SJCRH30 (cell line): ENCODE measurements around the gene KAT2B. TPM values are rescaled to one million over a fixed set of nuclear protein-coding genes. Genes with fewer than 3 reads are reported as not detected.

ENCODE experiments used
- DNase-seq, 2 experiments: peaks; one replicate each; pipeline ENCODE4 v3.0.0-alpha.2; 2015 to 2020
- H3K27ac ChIP-seq: fragments of 250-450 bp; sonication (Bioruptor Pico); 2 replicates; pipeline ENCODE4 v1.5.1; 2020; ENCODE audit warnings: mild to moderate bottlenecking, moderate library complexity
- H3K27me3 ChIP-seq: fragments of 250-450 bp; sonication (Bioruptor Pico); 2 replicates; pipeline ENCODE4 v1.5.1; 2020; ENCODE audit warnings: mild to moderate bottlenecking, moderate library complexity
- H3K36me3 ChIP-seq: fragments of 250-450 bp; sonication (Bioruptor Pico); 2 replicates; pipeline ENCODE4 v1.5.1; 2020; ENCODE audit warnings: mild to moderate bottlenecking, moderate library complexity
- H3K4me1 ChIP-seq: fragments of 250-450 bp; sonication (Bioruptor Pico); 2 replicates; pipeline ENCODE4 v1.5.1; 2020; ENCODE audit warnings: mild to moderate bottlenecking, moderate library complexity
- H3K4me3 ChIP-seq: fragments of 250-450 bp; sonication (Bioruptor Pico); 2 replicates; pipeline ENCODE4 v1.5.1; 2020; ENCODE audit warnings: mild to moderate bottlenecking, moderate library complexity
- H3K9me3 ChIP-seq: fragments of 250-450 bp; sonication (Bioruptor Pico); replicated peaks from 2 replicates; pipeline ENCODE4 v1.5.1; 2020; ENCODE audit warnings: mild to moderate bottlenecking, moderate library complexity
- total RNA-seq: library from RNA; depleted of rRNA; stranded (reverse); fragments of >200 nt; shearing (Covaris generic); gene quantifications from 2 replicates; pipeline ENCODE4 v1.2.3, GENCODE V29; 2014

KAT2B gene
- total RNA-seq, 1 experiment from 2014 or later = 5.3 TPM

DNA sequence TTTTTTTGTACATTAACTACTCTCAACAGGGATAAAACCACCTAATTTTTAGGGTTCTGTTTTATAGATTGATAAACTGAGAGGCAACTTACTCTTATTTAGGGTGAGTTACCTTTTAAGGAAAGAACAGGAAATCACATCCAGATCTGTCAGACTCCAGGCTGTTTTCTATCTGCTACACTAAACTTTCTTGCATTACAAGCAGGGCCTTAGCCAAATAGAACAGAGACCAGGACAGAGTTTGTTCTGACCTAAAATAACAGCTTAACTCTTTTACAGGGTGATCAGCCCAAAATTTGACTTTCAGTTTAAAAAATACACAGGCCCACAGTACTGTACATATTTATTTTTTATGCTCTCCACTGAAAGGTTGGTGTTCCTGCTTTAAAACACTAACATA, 107.1 kb downstream of the KAT2B start:
- peaks cover 16% of the 10 kb centered on the region for H3K4me1 ChIP-seq
- no peaks in the 10 kb centered on the region for H3K9me3 ChIP-seq
- DNase-seq = no peak
- no peaks in the 10 kb centered on the region for H3K36me3 ChIP-seq
- H3K27ac ChIP-seq = no peak overlapping the region
- no peak overlapping the region for H3K4me3 ChIP-seq
- no peaks in the 10 kb centered on the region for H3K27me3 ChIP-seq

GRCh38 chr3:20148466-20148865, 108.2 kb downstream of the KAT2B start:
- peak; percentile 50 to 70 for DNase-seq
- Histone ChIP-seq H3K36me3 (peaks cover 2% of the 10 kb centered on the region; the same call in 1 of the 2 replicates), H3K27me3 (no peaks in the 10 kb centered on the region), H3K9me3 (no peaks in the 10 kb centered on the region), H3K27ac (peak overlapping the region; percentile 28), H3K4me3 (no peak overlapping the region), H3K4me1 (peaks cover 8% of the 10 kb centered on the region)

- Histone ChIP-seq H3K4me1 (no peaks in the 10 kb centered on the region), H3K27me3 (no peaks in the 10 kb centered on the region), H3K36me3 (peaks cover 6% of the 10 kb centered on the region), H3K9me3 (no peaks in the 10 kb centered on the region), H3K27ac (no peak overlapping the region), H3K4me3 (no peak overlapping the region)
- no peak for DNase-seq
Measured at GRCh38 chr3:20154078-20154477, 113.8 kb downstream of the KAT2B start.

DNA sequence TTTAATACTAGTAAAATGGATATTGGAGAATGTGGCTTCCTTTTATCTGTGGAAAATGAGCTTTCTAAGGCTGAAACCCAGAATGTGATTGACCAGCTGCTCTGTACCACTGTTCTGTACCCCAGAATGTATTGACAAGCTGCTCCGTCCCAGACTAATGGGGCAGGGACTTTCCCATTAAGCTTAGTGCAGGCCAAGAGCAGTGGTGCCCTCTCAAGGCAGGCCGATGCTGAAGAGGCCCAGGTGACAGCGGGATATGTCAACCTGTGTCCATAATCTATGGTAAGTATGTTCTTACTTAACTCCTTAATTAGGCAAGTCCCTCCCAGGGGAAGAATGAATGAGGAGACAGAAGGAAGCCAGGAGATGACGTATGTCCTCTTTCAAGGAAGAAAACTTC, 114.7 kb downstream of the KAT2B start:
- no peaks in the 10 kb centered on the region for H3K27me3 ChIP-seq
- H3K27ac ChIP-seq = no peak overlapping the region
- no peak for DNase-seq
- peaks cover 6% of the 10 kb centered on the region for H3K36me3 ChIP-seq
- H3K9me3 ChIP-seq = no peaks in the 10 kb centered on the region
- H3K4me1 ChIP-seq = no peaks in the 10 kb centered on the region
- no peak overlapping the region for H3K4me3 ChIP-seq

GRCh38 chr3:20160230-20160629, 120.0 kb downstream of the KAT2B start:
- no peak for DNase-seq
- no peaks in the 10 kb centered on the region for H3K27me3 ChIP-seq
- no peak overlapping the region for H3K4me3 ChIP-seq
- no peaks in the 10 kb centered on the region for H3K4me1 ChIP-seq
- peaks cover 12% of the 10 kb centered on the region for H3K36me3 ChIP-seq
- H3K9me3 ChIP-seq = no peaks in the 10 kb centered on the region
- no peak overlapping the region for H3K27ac ChIP-seq

- no peaks in the 10 kb centered on the region for H3K27me3 ChIP-seq
- no peak for DNase-seq
- H3K27ac ChIP-seq = no peak overlapping the region
- no peaks in the 10 kb centered on the region for H3K9me3 ChIP-seq
- H3K4me3 ChIP-seq = no peak overlapping the region
- no peaks in the 10 kb centered on the region for H3K4me1 ChIP-seq
- peaks cover 12% of the 10 kb centered on the region for H3K36me3 ChIP-seq
Measured at GRCh38 chr3:20161714-20162113, 121.5 kb downstream of the KAT2B start.

- Histone ChIP-seq H3K4me3 (no peak overlapping the region), H3K27ac (no peak overlapping the region), H3K4me1 (no peaks in the 10 kb centered on the region), H3K27me3 (no peaks in the 10 kb centered on the region), H3K9me3 (no peaks in the 10 kb centered on the region), H3K36me3 (peaks cover 16% of the 10 kb centered on the region)
- DNase-seq = no peak
Measured at GRCh38 chr3:20173844-20174410, 133.7 kb downstream of the KAT2B start.

DNA sequence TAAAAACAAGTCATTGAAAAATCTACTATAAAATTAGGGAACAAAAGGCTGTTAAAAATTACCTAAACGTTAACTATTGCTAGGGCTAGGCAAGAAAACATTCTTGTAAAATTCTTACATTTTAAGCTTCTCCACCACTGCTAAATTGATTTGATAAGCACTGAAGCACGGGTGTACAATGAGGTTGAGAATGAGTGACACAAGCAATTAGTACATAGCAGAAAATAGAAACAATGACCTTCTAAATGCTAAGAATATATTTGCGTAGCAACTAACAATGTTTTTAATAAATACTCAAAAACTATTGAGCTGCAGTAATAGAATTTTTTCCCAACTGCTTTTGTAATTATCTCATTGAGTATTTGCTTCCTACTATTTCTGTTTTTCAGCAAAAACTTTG, 141.0 kb downstream of the KAT2B start:
- Histone ChIP-seq H3K4me1 (no peaks in the 10 kb centered on the region), H3K36me3 (peaks cover 17% of the 10 kb centered on the region), H3K27me3 (no peaks in the 10 kb centered on the region), H3K9me3 (no peaks in the 10 kb centered on the region), H3K27ac (no peak overlapping the region), H3K4me3 (no peak overlapping the region)
- no peak for DNase-seq

- no peaks in the 10 kb centered on the region for H3K27me3 ChIP-seq
- H3K27ac ChIP-seq = no peak overlapping the region
- H3K9me3 ChIP-seq = no peaks in the 10 kb centered on the region
- H3K36me3 ChIP-seq = peaks cover 15% of the 10 kb centered on the region
- DNase-seq = no peak
- no peak overlapping the region for H3K4me3 ChIP-seq
- H3K4me1 ChIP-seq = no peaks in the 10 kb centered on the region
Measured at GRCh38 chr3:20182206-20182605, 142.0 kb downstream of the KAT2B start.

- peak overlapping the region; percentile 89 for H3K27ac ChIP-seq
- no peaks in the 10 kb centered on the region for H3K27me3 ChIP-seq
- H3K9me3 ChIP-seq = no peaks in the 10 kb centered on the region
- H3K4me1 ChIP-seq = no peaks in the 10 kb centered on the region
- H3K36me3 ChIP-seq = peaks cover 8% of the 10 kb centered on the region; the same call in 1 of the 2 replicates
- DNase-seq = peak; percentile 4 to 22
- peak overlapping the region; percentile 77 for H3K4me3 ChIP-seq
Measured at GRCh38 chr3:20185331-20185678, 145.1 kb downstream of the KAT2B start.

DNA sequence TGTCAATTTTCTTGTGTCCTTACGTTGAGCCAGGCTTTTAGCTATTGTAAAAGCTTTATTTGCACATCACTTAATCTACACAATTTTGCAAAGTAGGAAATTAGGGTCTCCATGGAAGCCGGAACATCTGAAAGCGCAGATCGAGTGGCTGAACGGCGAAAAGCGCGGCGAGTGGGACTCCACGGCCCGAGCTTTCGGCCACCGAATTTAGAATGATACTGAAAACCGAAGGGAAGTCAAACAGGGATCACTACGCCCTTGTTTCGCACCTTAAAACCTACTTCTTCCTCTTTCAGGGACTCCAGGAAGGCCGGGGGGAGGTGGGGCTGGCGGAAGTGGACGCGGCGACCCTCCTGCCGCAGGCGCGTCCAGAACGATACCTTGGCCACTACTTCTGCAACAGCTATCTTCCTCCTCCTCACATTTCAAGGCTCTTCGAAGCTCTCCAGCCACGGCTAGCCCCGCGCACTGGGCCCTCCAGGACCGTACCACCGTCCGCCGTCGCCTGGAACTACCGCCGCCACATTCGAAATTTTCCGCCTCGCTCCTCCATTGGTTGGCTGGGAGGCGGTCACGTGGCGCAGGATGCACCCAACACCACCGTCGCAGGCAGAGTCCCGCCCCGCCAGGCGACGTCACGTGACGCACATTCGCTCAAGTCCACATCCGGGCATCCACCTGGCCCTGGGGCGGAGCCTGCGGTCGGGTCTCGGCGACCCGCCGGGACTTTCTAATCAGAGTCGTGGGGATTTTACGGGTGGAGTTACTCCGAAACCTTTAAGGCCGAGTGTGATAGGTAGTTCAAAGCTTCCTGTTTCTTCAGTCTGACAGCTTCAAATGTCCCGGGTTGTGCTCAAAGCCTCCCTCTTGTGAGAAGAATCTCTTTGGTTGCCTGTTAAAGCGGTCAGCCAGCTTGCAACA, 145.7 kb downstream of the KAT2B start, which contains the start of gene SGO1:
TSS of gene SGO1 (minus strand) at position 528 of the 921 bp plus-strand sequence. CDS start 2,179 bp downstream, outside the sequence.
- no peaks in the 10 kb centered on the region for H3K4me1 ChIP-seq
- peaks cover 8% of the 10 kb centered on the region; the same call in 1 of the 2 replicates for H3K36me3 ChIP-seq
- no peaks in the 10 kb centered on the region for H3K27me3 ChIP-seq
- no peaks in the 10 kb centered on the region for H3K9me3 ChIP-seq
- H3K27ac ChIP-seq = peak within 1 kb of the TSS; percentile 89
- DNase-seq = peak; percentile 91 to 93
- H3K4me3 ChIP-seq = peak within 1 kb of the TSS; percentile 77

GRCh38 chr3:20186600-20187004, 146.4 kb downstream of the KAT2B start:
- Histone ChIP-seq H3K4me3 (peak overlapping the region; percentile 77), H3K4me1 (no peaks in the 10 kb centered on the region), H3K27me3 (no peaks in the 10 kb centered on the region), H3K36me3 (peaks cover 8% of the 10 kb centered on the region; the same call in 1 of the 2 replicates), H3K27ac (peak overlapping the region; percentile 89), H3K9me3 (no peaks in the 10 kb centered on the region)
- DNase-seq = no peak

- peak in 1 of 2 experiments; percentile 22 for DNase-seq
- H3K4me1 ChIP-seq = no peaks in the 10 kb centered on the region
- no peak overlapping the region for H3K4me3 ChIP-seq
- no peaks in the 10 kb centered on the region for H3K9me3 ChIP-seq
- H3K27me3 ChIP-seq = no peaks in the 10 kb centered on the region
- no peaks in the 10 kb centered on the region for H3K36me3 ChIP-seq
- no peak overlapping the region for H3K27ac ChIP-seq
Measured at GRCh38 chr3:20190991-20191390, 150.7 kb downstream of the KAT2B start.

DNA sequence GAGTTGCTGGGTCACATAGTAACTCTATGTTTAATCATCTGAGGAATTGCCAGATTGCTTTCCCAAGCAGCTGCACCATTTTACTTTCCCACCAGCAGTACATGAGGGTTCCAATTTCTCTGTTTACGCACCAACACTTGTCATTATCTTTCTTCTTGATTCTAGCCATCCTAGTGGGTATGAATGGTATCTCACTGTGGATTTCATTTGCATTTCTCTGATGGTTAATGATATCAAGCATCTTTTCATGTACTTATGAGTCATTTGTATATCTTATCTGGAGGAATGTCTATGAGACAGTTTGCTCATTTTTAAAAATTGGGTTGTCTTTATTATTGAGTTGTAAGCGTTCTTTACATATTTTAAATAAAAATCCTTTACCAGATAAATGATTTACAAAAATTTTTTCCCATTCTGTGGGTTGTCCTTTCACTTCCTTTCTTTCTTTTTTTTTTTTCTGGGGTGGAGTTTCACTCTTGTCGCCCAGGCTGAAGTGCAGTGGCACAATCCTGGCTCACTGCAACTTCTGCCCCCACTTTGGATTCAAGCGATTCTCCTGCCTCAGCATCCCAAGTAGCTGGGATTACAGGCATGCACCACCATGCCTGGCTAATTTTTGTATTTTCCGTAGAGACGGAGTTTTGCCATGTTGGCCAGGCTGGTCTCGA, 154.7 kb downstream of the KAT2B start:
- no peaks in the 10 kb centered on the region for H3K36me3 ChIP-seq
- no peaks in the 10 kb centered on the region for H3K27me3 ChIP-seq
- no peak overlapping the region for H3K4me3 ChIP-seq
- H3K4me1 ChIP-seq = no peaks in the 10 kb centered on the region
- H3K9me3 ChIP-seq = no peaks in the 10 kb centered on the region
- no peak overlapping the region for H3K27ac ChIP-seq
- no peak for DNase-seq

- no peak overlapping the region for H3K27ac ChIP-seq
- H3K27me3 ChIP-seq = no peaks in the 10 kb centered on the region
- H3K9me3 ChIP-seq = no peaks in the 10 kb centered on the region
- no peak for DNase-seq
- H3K4me1 ChIP-seq = no peaks in the 10 kb centered on the region
- H3K36me3 ChIP-seq = no peaks in the 10 kb centered on the region
- H3K4me3 ChIP-seq = no peak overlapping the region
Measured at GRCh38 chr3:20197775-20198174, 157.5 kb downstream of the KAT2B start.
